ENCODE data around the gene HGD. TPM values are rescaled to one million over a fixed set of nuclear protein-coding genes. Genes with fewer than 3 reads are reported as not detected.
"Not testable (repeated sequence)": the region's sequence is repeated elsewhere in the genome, so short reads cannot be mapped to it uniquely, and the experiment has no call there.

The HGD gene
- total RNA-seq (under 0.01 TPM in 1 of 2 replicates, not detected in the other), polyA plus RNA-seq (0.18 TPM in 1 of 2 replicates, not detected in the other), polyA minus RNA-seq (ENCODE audit: low replicate concordance) (not detected in 2 replicates)
- not detected in 2 replicates for polyA plus RNA-seq (2012)

DNA sequence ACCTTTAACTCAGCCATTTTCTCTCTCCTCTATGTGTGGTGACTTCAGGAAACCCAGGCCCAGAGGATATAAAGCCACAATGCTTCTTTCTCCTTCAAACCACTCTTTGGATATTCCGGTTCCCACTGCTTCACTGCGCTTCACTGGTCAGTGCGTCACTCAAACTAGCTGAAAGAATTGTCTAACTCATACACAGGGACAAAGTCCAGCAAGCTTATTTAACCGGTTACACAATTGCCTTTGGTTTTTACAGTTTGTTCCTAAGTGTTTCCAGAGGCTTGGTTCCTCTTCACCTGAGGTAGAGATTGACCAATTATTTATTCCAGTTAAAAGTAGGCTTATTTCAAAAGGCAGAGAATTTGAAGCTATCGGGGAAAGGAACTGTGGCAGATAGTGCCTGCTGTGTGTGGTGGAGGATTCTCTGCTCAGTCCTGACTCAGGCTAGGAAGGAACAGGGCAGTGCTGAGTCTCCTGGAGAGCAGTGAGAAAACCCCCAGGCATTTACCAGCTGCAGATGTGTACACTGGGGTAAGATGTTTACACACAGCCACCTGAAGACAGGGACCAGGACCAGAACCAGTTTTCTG, at the start of gene HGD:
TSS of gene HGD (minus strand) at position 145 of the 587 bp plus-strand sequence. CDS start at position 17, 128 bp downstream.
- Histone ChIP-seq H3K9me3 (ENCODE audit: control insufficient read depth, insufficient read depth, low read depth, low read length) (no peaks in the 10 kb centered on the region), H3K79me2 (ENCODE audit: control insufficient read depth, insufficient read depth, low read length) (no peaks in the 10 kb centered on the region), H3K9ac (ENCODE audit: insufficient read depth, low read length) (no peak within 1 kb of the TSS), H3K27me3 (ENCODE audit: control insufficient read depth, insufficient read depth, low read length) (no peaks in the 10 kb centered on the region), H4K20me1 (ENCODE audit: control insufficient read depth, extremely low read depth, insufficient read depth, low read length) (no peaks in the 10 kb centered on the region), H3K4me1 (ENCODE audit: control insufficient read depth, extremely low read depth, insufficient read depth, low read length) (peaks cover 7% of the 10 kb centered on the region), H3K27ac (ENCODE audit: insufficient read depth, low read length) (no peak within 1 kb of the TSS), H2AFZ (ENCODE audit: low read length) (no peak within 1 kb of the TSS), H3K4me3 (replicated peaks in 1 of 4; ENCODE audit: control extremely low read depth in 1 of 4, insufficient read depth in 1 of 4, low read depth in 3 of 4, low read length in 4 of 4) (no peak within 1 kb of the TSS), H3K4me2 (ENCODE audit: extremely low read depth, insufficient read depth, low read length) (no peak within 1 kb of the TSS), H3K36me3 (ENCODE audit: control insufficient read depth, insufficient read depth, low read length) (no peaks in the 10 kb centered on the region)
- DNase-seq (ENCODE audit: low read depth in 2 of 2): no peak
- TF ChIP-seq, protein P1, sequence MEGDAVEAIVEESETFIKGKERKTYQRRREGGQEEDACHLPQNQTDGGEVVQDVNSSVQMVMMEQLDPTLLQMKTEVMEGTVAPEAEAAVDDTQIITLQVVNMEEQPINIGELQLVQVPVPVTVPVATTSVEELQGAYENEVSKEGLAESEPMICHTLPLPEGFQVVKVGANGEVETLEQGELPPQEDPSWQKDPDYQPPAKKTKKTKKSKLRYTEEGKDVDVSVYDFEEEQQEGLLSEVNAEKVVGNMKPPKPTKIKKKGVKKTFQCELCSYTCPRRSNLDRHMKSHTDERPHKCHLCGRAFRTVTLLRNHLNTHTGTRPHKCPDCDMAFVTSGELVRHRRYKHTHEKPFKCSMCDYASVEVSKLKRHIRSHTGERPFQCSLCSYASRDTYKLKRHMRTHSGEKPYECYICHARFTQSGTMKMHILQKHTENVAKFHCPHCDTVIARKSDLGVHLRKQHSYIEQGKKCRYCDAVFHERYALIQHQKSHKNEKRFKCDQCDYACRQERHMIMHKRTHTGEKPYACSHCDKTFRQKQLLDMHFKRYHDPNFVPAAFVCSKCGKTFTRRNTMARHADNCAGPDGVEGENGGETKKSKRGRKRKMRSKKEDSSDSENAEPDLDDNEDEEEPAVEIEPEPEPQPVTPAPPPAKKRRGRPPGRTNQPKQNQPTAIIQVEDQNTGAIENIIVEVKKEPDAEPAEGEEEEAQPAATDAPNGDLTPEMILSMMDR (conservative IDR thresholded peaks at IDR 0.05 in 1 of 2, IDR thresholded peaks at IDR 0.05 in 1 of 2; ENCODE audit: low read depth in 1 of 2, low read length in 2 of 2): no peak
- no peak for TF ChIP-seq EZH2 (IDR thresholded peaks at IDR 0.05; ENCODE audit: low read length, missing control alignments)

DNA sequence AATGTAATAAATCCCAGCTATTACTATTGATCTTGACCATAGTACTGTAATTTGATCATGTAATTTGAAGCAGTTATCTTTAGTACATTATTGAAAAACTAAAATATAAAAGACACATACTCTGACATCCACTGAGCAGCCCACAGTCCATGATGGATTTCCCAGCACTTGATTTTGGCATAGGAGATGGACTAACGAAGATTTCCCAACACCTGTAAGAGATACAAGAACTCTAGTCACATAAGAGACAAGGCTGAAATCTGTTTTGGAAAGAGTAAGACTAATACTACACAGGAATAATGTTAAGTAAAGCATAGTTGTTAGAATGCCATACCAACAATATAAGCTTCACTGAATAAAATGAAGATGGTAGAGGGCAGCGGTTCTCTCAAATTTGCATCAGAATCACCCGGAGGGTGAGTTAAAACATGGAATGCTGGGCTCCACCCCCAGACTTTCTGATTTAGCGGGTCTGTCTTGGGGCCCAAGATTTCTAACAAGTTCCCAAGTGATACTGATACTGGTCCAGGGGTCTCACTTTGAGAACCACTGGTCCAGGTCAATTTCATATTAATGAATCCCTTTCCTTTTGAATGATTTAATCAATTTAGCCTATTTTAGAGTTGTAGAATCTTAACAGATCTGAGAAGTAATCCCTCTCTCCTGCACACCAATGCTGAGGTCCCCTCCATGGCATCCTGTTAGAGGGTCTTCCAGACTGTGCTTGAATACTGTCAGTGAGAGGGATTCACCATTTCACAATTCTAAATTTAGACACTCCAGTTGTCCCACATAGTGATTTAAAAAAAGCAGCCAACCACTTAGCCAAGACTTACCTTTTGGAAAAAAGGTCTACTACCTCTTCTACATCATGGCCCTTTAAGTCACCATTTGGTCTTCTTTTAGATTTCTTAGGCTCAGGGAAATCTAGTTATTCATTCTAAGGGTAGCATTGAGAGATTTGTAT, 48.8 kb upstream of the HGD start:
- Histone ChIP-seq H3K9ac (ENCODE audit: insufficient read depth, low read length) (no peak overlapping the region), H3K27ac (ENCODE audit: insufficient read depth, low read length) (no peak overlapping the region), H3K27me3 (ENCODE audit: control insufficient read depth, insufficient read depth, low read length) (no peaks in the 10 kb centered on the region), H3K9me3 (ENCODE audit: control insufficient read depth, insufficient read depth, low read depth, low read length) (no peaks in the 10 kb centered on the region), H3K4me2 (ENCODE audit: extremely low read depth, insufficient read depth, low read length) (no peak overlapping the region), H3K79me2 (ENCODE audit: control insufficient read depth, insufficient read depth, low read length) (no peaks in the 10 kb centered on the region), H4K20me1 (ENCODE audit: control insufficient read depth, extremely low read depth, insufficient read depth, low read length) (no peaks in the 10 kb centered on the region), H3K36me3 (ENCODE audit: control insufficient read depth, insufficient read depth, low read length) (no peaks in the 10 kb centered on the region), H3K4me3 (replicated peaks in 1 of 4; ENCODE audit: control extremely low read depth in 1 of 4, insufficient read depth in 1 of 4, low read depth in 3 of 4, low read length in 4 of 4) (no peak overlapping the region), H3K4me1 (ENCODE audit: control insufficient read depth, extremely low read depth, insufficient read depth, low read length) (no peaks in the 10 kb centered on the region), H2AFZ (ENCODE audit: low read length) (no peak overlapping the region)
- TF ChIP-seq, protein P1 (conservative IDR thresholded peaks at IDR 0.05 in 1 of 2, IDR thresholded peaks at IDR 0.05 in 1 of 2; ENCODE audit: low read depth in 1 of 2, low read length in 2 of 2): no peak
- no peak for TF ChIP-seq EZH2 (IDR thresholded peaks at IDR 0.05; ENCODE audit: low read length, missing control alignments)
- no peak for DNase-seq (ENCODE audit: low read depth in 2 of 2)

DNA sequence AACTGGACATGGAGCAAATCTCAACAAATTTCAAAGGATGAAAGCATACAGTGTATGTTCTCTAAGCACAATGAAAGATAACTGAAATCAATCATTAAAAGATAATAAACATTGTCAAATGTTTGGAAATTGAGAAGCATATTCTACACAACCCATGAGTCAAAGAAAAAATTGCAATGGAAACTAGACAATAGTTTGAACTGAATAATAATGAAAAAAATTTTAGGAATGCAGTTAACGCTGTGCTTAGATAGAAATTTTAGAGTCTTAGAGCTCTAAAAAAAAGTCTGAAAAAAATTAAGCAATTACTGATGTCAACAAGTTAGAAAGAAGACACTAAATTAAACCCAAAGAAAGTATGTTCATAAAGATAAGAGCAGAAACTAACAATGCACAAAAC, 44.8 kb upstream of the HGD start:
- DNase-seq (ENCODE audit: low read depth in 2 of 2): peak in 1 of 2 donors; percentile 25

DNA sequence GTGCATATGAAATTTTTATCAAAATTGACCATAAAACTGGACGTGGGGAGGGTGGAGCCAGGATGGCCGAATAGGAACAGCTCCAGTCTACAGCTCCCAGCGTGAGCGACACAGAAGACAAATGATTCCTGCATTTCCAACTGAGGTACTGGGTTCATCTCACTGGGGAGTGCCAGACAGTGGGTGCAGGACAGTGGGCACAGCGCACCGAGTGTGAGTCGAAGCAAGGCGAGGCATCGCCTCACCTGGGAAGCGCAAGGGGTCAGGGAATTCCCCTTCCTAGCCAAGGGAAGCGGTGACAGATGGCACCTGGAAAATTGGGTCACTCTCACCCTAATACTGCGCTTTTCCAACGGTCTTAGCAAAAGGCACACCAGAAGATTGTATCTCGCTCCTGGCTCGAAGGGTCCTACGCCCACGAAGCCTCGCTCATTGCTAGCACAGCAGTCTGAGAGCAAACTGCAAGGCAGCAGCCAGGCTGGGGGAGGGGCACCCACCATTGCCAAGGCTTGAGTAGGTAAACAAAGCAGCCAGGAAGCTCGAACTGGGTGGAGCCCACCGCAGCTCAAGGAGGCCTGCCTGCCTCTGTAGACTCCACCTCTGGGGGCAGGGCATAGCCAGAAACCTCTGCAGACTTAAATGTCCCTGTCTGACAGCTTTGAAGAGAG, 37.3 kb upstream of the HGD start:
- H3K4me2 ChIP-seq (ENCODE audit: extremely low read depth, insufficient read depth, low read length); H4K20me1 ChIP-seq (ENCODE audit: control insufficient read depth, extremely low read depth, insufficient read depth, low read length); H3K9me3 ChIP-seq (ENCODE audit: control insufficient read depth, insufficient read depth, low read depth, low read length); H3K79me2 ChIP-seq (ENCODE audit: control insufficient read depth, insufficient read depth, low read length); H3K27me3 ChIP-seq (ENCODE audit: control insufficient read depth, insufficient read depth, low read length); H3K9ac ChIP-seq (ENCODE audit: insufficient read depth, low read length); H3K4me1 ChIP-seq (ENCODE audit: control insufficient read depth, extremely low read depth, insufficient read depth, low read length); H3K27ac ChIP-seq (ENCODE audit: insufficient read depth, low read length); H3K36me3 ChIP-seq (ENCODE audit: control insufficient read depth, insufficient read depth, low read length): not testable (repeated sequence)
- DNase-seq (ENCODE audit: low read depth in 2 of 2): peak in 1 of 2 donors; percentile 12
- H3K4me3 ChIP-seq (replicated peaks in 1 of 4; ENCODE audit: control extremely low read depth in 1 of 4, insufficient read depth in 1 of 4, low read depth in 3 of 4, low read length in 4 of 4): peak overlapping the region in 1 of 4 experiments; percentile 33
- H2AFZ ChIP-seq (ENCODE audit: low read length): peak overlapping the region; percentile 26

More for the DNA sequence above, 44.8 kb upstream of the HGD start:
- Histone ChIP-seq H3K4me2 (ENCODE audit: extremely low read depth, insufficient read depth, low read length) (no peak overlapping the region), H3K79me2 (ENCODE audit: control insufficient read depth, insufficient read depth, low read length) (no peaks in the 10 kb centered on the region), H3K9me3 (ENCODE audit: control insufficient read depth, insufficient read depth, low read depth, low read length) (no peaks in the 10 kb centered on the region), H4K20me1 (ENCODE audit: control insufficient read depth, extremely low read depth, insufficient read depth, low read length) (no peaks in the 10 kb centered on the region), H3K27ac (ENCODE audit: insufficient read depth, low read length) (no peak overlapping the region), H3K36me3 (ENCODE audit: control insufficient read depth, insufficient read depth, low read length) (no peaks in the 10 kb centered on the region), H2AFZ (ENCODE audit: low read length) (no peak overlapping the region), H3K4me3 (replicated peaks in 1 of 4; ENCODE audit: control extremely low read depth in 1 of 4, insufficient read depth in 1 of 4, low read depth in 3 of 4, low read length in 4 of 4) (no peak overlapping the region), H3K9ac (ENCODE audit: insufficient read depth, low read length) (no peak overlapping the region), H3K4me1 (ENCODE audit: control insufficient read depth, extremely low read depth, insufficient read depth, low read length) (no peaks in the 10 kb centered on the region), H3K27me3 (ENCODE audit: control insufficient read depth, insufficient read depth, low read length) (no peaks in the 10 kb centered on the region)
- TF ChIP-seq EZH2 (IDR thresholded peaks at IDR 0.05; ENCODE audit: low read length, missing control alignments): no peak
- TF ChIP-seq, protein P1 (conservative IDR thresholded peaks at IDR 0.05 in 1 of 2, IDR thresholded peaks at IDR 0.05 in 1 of 2; ENCODE audit: low read depth in 1 of 2, low read length in 2 of 2): no peak

All from fibroblast of lung (primary cell).